HCT116 (cell line): ENCODE measurements around the gene NAV3. TPM values are rescaled to one million over a fixed set of nuclear protein-coding genes. Genes with fewer than 3 reads are reported as not detected.

ENCODE experiments used
- ATAC-seq: fragments of 200-7000 bp; cut with Tn5 transposase; 2 replicates; pipeline ENCODE4 v1.9.1; 2020; ENCODE audit warnings: mild to moderate bottlenecking, moderate library complexity
- BruUV-seq: library from RNA; stranded (reverse); fragments of 400-500 nt; replicated peaks from 2 replicates; lab custom pipeline; 2021; lab: Mats Ljungman, UMichigan
- CTCF ChIA-PET: fragments of 300-600 bp; sonication (Branson Sonifier 250); formaldehyde crosslinking; loops from one replicate; lab custom pipeline; 2021; ENCODE audit warnings: antibody characterized with exemption; lab: Charles Lee
- POLR2A ChIA-PET: fragments of 300-600, 350-600 bp; sonication (Branson Sonifier 250); formaldehyde crosslinking; loops from one replicate; lab custom pipeline; 2021; ENCODE audit warnings: antibody characterized with exemption; lab: Charles Lee
- RAD21 ChIA-PET, 2 experiments: fragments of 300-600 bp; sonication (Branson Sonifier 250); formaldehyde crosslinking; loops; one replicate each; lab custom pipeline; 2023; ENCODE audit warnings: low total read pairs in 2 of 2; ENCODE audit not compliant: uncharacterized antibody in 2 of 2, unreplicated experiment in 2 of 2, low non-redundant PET in 1 of 2; lab: Charles Lee
- DNase-seq: peaks from one replicate; pipeline ENCODE4 v3.0.0-alpha.2; 2010; ENCODE audit warnings: low read depth, low spot score
- H2AFZ ChIP-seq: fragments of 200-600 bp; shearing (Covaris generic), sonication (generic); 2 replicates; pipeline ENCODE4 v1.6.1; 2017; ENCODE audit warnings: low read depth, mixed run types, mixed read lengths, antibody characterized with exemption, low read length; ENCODE audit not compliant: poor library complexity, severe bottlenecking
- H3K27ac ChIP-seq: 2 replicates; pipeline ENCODE4 v1.5.1; 2012; ENCODE audit warnings: low read depth, low read length
- H3K27me3 ChIP-seq: fragments of 200-600 bp; sonication (generic); 2 replicates; pipeline ENCODE4 v1.6.1; 2016; ENCODE audit warnings: mixed run types, low read length, mixed read lengths; ENCODE audit not compliant: insufficient read depth
- H3K36me3 ChIP-seq, 2 experiments: fragments of 200-500 bp in 1 of 2; fragments of 200-600 bp in 1 of 2; sonication (Bioruptor generic) in 1 of 2; sonication (generic) in 1 of 2; 2 replicates each; pipeline versions ENCODE4 v1.5.1 to v1.6.1; 2014 to 2016; ENCODE audit warnings: low read length in 2 of 2, inconsistent platforms in 1 of 2, mixed read lengths in 1 of 2, mixed run types in 1 of 2; ENCODE audit not compliant: insufficient read depth in 2 of 2, control insufficient read depth in 1 of 2
- H3K4me1 ChIP-seq, 2 experiments: fragments of 200-600 bp in 1 of 2; sonication (generic) in 1 of 2; 2 replicates each; pipeline versions ENCODE4 v1.5.1 to v1.6.1; 2012 to 2017; ENCODE audit warnings: low read length in 2 of 2, inconsistent platforms in 1 of 2, mild to moderate bottlenecking in 1 of 2, mixed read lengths in 1 of 2, mixed run types in 1 of 2, moderate library complexity in 1 of 2; ENCODE audit not compliant: insufficient read depth in 2 of 2, control insufficient read depth in 1 of 2
- H3K4me2 ChIP-seq: fragments of 200-600 bp; sonication (generic); 2 replicates; pipeline ENCODE4 v1.6.1; 2017; ENCODE audit warnings: mixed run types, low read length, mixed read lengths
- H3K4me3 ChIP-seq, 2 experiments: fragments of 200-600 bp in 1 of 2; sonication (generic) in 1 of 2; replicated peaks in 1 of 2; 2 replicates each; pipeline ENCODE4 v1.5.1; 2011 to 2016; ENCODE audit warnings: low read length in 2 of 2, control low read depth in 1 of 2, low read depth in 1 of 2, mild to moderate bottlenecking in 1 of 2, mixed read lengths in 1 of 2, mixed run types in 1 of 2
- H3K79me2 ChIP-seq: fragments of 200-600 bp; sonication (generic); 2 replicates; pipeline ENCODE4 v1.6.1; 2017; ENCODE audit warnings: mild to moderate bottlenecking, mixed run types, low read length, moderate library complexity, mixed read lengths; ENCODE audit not compliant: insufficient read depth
- H3K9ac ChIP-seq: fragments of 200-600 bp; sonication (generic); 2 replicates; pipeline ENCODE4 v1.6.1; 2016; ENCODE audit warnings: low read length, mixed read lengths
- H3K9me2 ChIP-seq: fragments of 200-600 bp; sonication (generic), shearing (Covaris generic); 2 replicates; pipeline ENCODE4 v1.6.1; 2017; ENCODE audit warnings: mixed run types, mild to moderate bottlenecking, moderate library complexity; ENCODE audit not compliant: insufficient read depth
- H3K9me3 ChIP-seq, 2 experiments: fragments of 200-500 bp in 1 of 2; fragments of 200-600 bp in 1 of 2; sonication (Bioruptor generic) in 1 of 2; sonication (generic) in 1 of 2; 2 replicates each; pipeline ENCODE4 v1.6.1; 2014 to 2017; ENCODE audit warnings: low read length in 2 of 2, mixed read lengths in 2 of 2, inconsistent platforms in 1 of 2, low read depth in 1 of 2, mild to moderate bottlenecking in 1 of 2, mixed run types in 1 of 2, moderate library complexity in 1 of 2; ENCODE audit not compliant: control insufficient read depth in 1 of 2, insufficient read depth in 1 of 2
- H4K20me1 ChIP-seq: fragments of 200-600 bp; sonication (generic), shearing (Covaris generic); 2 replicates; pipeline ENCODE4 v1.6.1; 2017; ENCODE audit warnings: mixed run types, mild to moderate bottlenecking, moderate library complexity; ENCODE audit not compliant: insufficient read depth
- CBX3 ChIP-seq: IDR thresholded peaks from 2 replicates; pipeline ENCODE4 v1.6.1; 2012; ENCODE audit warnings: low read depth
- CEBPB ChIP-seq: IDR thresholded peaks from 2 replicates; pipeline ENCODE4 v1.6.1; 2012; ENCODE audit warnings: low read depth
- EGR1 ChIP-seq: IDR thresholded peaks from 2 replicates; pipeline ENCODE4 v1.6.1; 2012; ENCODE audit warnings: low read depth
- ELF1 ChIP-seq: IDR thresholded peaks from 2 replicates; pipeline ENCODE4 v1.6.1; 2012; ENCODE audit warnings: low read depth, borderline replicate concordance
- EZH2 ChIP-seq: fragments of 200-600 bp; sonication (generic); IDR thresholded peaks from 2 replicates; pipeline ENCODE4 v1.6.1; 2017; ENCODE audit warnings: antibody characterized with exemption, mixed run types
- EZH2phosphoT487 ChIP-seq: fragments of 200-600 bp; IDR thresholded peaks from 2 replicates; pipeline ENCODE4 v1.6.1; 2018; ENCODE audit warnings: antibody characterized with exemption, borderline replicate concordance
- FOSL1 ChIP-seq: IDR thresholded peaks from 2 replicates; pipeline ENCODE4 v1.6.1; 2012; ENCODE audit warnings: low read depth
- POLR2AphosphoS5 ChIP-seq: IDR thresholded peaks from 2 replicates; pipeline ENCODE4 v1.6.1; 2011; ENCODE audit warnings: mild to moderate bottlenecking, low read depth, low read length, moderate library complexity
- RAD21 ChIP-seq: IDR thresholded peaks from 2 replicates; pipeline ENCODE4 v1.6.1; 2012; ENCODE audit warnings: low read depth, mild to moderate bottlenecking
- SP1 ChIP-seq: IDR thresholded peaks from 2 replicates; pipeline ENCODE4 v1.6.1; 2012; ENCODE audit warnings: low read depth
- SRF ChIP-seq: IDR thresholded peaks from 2 replicates; pipeline ENCODE4 v1.6.1; 2012; ENCODE audit warnings: low read depth
- TCF7L2 ChIP-seq: IDR thresholded peaks from 2 replicates; pipeline ENCODE4 v1.7.0; 2011; ENCODE audit warnings: borderline replicate concordance, inconsistent platforms; ENCODE audit not compliant: insufficient read depth, insufficient read length; ENCODE audit errors: extremely low read depth
- intact Hi-C: fragments of 100-400 bp; cut with micrococcal nuclease; formaldehyde crosslinking; loops from 2 replicates; pipeline ENCODE4 v1.10.0; 2022
- total RNA-seq: library from RNA; stranded (reverse); gene quantifications from one replicate; pipeline ENCODE4 v1.2.1, GENCODE V29; 2021; ENCODE audit not compliant: unreplicated experiment
- TF ChIP-seq, protein P1 (sequence below): IDR thresholded peaks from 2 replicates; pipeline ENCODE4 v1.6.1; 2012; ENCODE audit warnings: low read depth
- TF ChIP-seq, protein P2 (sequence below): IDR thresholded peaks from 2 replicates; pipeline ENCODE4 v1.6.1; 2012

NAV3 gene
- total RNA-seq, 1 experiment from 2014 or later: 7.8 TPM

DNA sequence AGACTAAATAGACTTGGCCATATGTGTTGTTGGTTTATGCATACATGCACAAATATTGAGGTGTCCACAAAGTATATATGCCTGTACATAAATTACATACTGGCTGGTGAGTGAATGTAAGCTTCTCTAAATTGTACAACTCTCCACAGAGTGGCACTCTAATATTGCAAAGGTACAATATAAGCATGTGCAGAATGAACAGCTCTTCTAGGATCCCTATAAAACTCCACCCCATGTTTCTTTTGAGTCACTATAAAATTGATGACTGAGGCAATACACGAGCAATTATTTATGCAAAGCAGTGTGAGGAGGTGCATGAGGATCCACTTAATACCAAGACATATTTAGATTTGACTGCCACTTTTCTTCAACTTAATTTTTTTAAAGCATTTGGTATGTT lies 172.2 kb downstream of the NAV3 start:
- H3K27me3 ChIP-seq: no peaks in the 10 kb centered on the region
- H3K4me1 ChIP-seq: no peaks in the 10 kb centered on the region
- ATAC-seq (no peak), DNase-seq (no peak)
- intact Hi-C loops: loop anchor here (5.0 kb wide), 2 partner anchors 1169 to 1369 kb away; no protein-coding TSS in a partner anchor
- H4K20me1 ChIP-seq: no peaks in the 10 kb centered on the region
- RAD21 ChIA-PET: no interaction called here
- CTCF ChIA-PET: interaction anchor here (1.1 to 2.7 kb wide), 3 partner anchors 115 to 119 kb away, joined by 6 to 16 read pairs (median 9); no protein-coding TSS in a partner anchor
- no peak for TF ChIP-seq CBX3
- no peak for TF ChIP-seq ELF1
- TF ChIP-seq RAD21: peak; percentile 42
- TF ChIP-seq SRF: no peak
- no peak for TF ChIP-seq EZH2phosphoT487
- TF ChIP-seq POLR2AphosphoS5: no peak
- TF ChIP-seq FOSL1: no peak
- TF ChIP-seq EGR1: no peak
- no peaks in the 10 kb centered on the region for H3K9me3 ChIP-seq
- no peaks in the 10 kb centered on the region for H3K9me2 ChIP-seq
- no peak overlapping the region for H3K9ac ChIP-seq
- H2AFZ ChIP-seq: no peak overlapping the region
- no TSS peak for BruUV-seq
- H3K4me2 ChIP-seq: no peak overlapping the region
- POLR2A ChIA-PET: no interaction called here
- no peak overlapping the region for H3K4me3 ChIP-seq
- H3K79me2 ChIP-seq: no peaks in the 10 kb centered on the region
- no peaks in the 10 kb centered on the region for H3K36me3 ChIP-seq
- H3K27ac ChIP-seq: no peak overlapping the region

DNA sequence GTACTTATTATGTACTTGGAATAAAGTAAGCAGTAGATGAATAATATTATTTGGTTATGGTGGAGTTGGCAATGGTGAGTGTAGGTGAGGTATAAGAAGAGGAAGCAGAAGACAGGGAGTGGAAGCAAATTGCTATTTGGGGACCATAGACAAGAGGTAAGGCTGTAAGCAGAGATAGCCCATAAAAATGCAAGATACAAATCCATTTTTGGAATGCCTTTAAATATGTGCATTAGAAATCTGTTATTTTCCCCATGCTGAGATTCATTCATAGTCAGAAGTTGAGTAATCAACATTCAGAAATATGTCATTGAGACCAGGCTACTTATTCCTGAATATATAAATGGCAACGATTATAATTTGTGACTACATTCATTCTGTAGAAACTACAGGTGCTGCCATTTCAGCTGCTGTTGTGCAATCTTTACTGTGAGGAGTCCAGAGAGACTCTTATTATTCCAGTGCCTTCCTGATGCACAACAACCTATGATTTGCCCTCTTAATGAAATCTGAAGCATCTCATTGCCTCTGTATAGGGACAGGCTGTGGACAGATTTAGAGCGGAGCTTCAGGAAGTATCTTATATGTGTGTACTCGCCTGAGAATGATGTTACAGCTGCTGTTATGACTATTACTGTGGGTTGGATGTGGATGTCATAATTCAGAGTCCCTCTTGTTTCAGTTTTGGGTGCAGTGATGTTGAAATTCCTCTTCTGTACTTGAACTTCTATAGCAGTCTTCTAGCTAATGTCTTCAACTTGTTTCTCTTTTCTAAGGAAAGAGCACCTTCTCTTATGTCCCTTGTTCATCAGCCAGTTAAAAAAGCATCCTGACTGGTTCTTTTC lies 173.8 kb downstream of the NAV3 start:
- ChIA-PET RAD21 (no interaction called here), CTCF (interaction anchor here (1.6 to 1.8 kb wide), 2 partner anchors 113 to 117 kb away, joined by 4 to 5 read pairs; no protein-coding TSS in a partner anchor), POLR2A (no interaction called here)
- no peaks in the 10 kb centered on the region for H3K4me1 ChIP-seq
- no peaks in the 10 kb centered on the region for H4K20me1 ChIP-seq
- no peak overlapping the region for H3K4me2 ChIP-seq
- H3K79me2 ChIP-seq: no peaks in the 10 kb centered on the region
- no peaks in the 10 kb centered on the region for H3K9me3 ChIP-seq
- H3K27ac ChIP-seq: no peak overlapping the region
- no peak overlapping the region for H3K4me3 ChIP-seq
- no peak overlapping the region for H3K9ac ChIP-seq
- H2AFZ ChIP-seq: no peak overlapping the region
- H3K27me3 ChIP-seq: no peaks in the 10 kb centered on the region
- no peaks in the 10 kb centered on the region for H3K36me3 ChIP-seq
- intact Hi-C loops: loop anchor here (5.0 kb wide), 2 partner anchors 1168 to 1368 kb away; no protein-coding TSS in a partner anchor
- TF ChIP-seq SRF (no peak), EZH2 (no peak), ELF1 (no peak), CEBPB (no peak), SP1 (no peak), CBX3 (no peak), TCF7L2 (no peak), POLR2AphosphoS5 (no peak), EZH2phosphoT487 (no peak)
- TF ChIP-seq, protein P1, sequence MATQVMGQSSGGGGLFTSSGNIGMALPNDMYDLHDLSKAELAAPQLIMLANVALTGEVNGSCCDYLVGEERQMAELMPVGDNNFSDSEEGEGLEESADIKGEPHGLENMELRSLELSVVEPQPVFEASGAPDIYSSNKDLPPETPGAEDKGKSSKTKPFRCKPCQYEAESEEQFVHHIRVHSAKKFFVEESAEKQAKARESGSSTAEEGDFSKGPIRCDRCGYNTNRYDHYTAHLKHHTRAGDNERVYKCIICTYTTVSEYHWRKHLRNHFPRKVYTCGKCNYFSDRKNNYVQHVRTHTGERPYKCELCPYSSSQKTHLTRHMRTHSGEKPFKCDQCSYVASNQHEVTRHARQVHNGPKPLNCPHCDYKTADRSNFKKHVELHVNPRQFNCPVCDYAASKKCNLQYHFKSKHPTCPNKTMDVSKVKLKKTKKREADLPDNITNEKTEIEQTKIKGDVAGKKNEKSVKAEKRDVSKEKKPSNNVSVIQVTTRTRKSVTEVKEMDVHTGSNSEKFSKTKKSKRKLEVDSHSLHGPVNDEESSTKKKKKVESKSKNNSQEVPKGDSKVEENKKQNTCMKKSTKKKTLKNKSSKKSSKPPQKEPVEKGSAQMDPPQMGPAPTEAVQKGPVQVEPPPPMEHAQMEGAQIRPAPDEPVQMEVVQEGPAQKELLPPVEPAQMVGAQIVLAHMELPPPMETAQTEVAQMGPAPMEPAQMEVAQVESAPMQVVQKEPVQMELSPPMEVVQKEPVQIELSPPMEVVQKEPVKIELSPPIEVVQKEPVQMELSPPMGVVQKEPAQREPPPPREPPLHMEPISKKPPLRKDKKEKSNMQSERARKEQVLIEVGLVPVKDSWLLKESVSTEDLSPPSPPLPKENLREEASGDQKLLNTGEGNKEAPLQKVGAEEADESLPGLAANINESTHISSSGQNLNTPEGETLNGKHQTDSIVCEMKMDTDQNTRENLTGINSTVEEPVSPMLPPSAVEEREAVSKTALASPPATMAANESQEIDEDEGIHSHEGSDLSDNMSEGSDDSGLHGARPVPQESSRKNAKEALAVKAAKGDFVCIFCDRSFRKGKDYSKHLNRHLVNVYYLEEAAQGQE: no peak
- TF ChIP-seq, protein P2, sequence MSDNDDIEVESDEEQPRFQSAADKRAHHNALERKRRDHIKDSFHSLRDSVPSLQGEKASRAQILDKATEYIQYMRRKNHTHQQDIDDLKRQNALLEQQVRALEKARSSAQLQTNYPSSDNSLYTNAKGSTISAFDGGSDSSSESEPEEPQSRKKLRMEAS: no peak
- TF ChIP-seq, all 23 proteins: peak for 0
- ATAC-seq: no peak
- no peak for DNase-seq
- no peaks in the 10 kb centered on the region for H3K9me2 ChIP-seq
- no TSS peak for BruUV-seq
